ENCODE data around the gene TSHZ3.

- TF ChIP-seq EZH2phosphoT487 (IDR thresholded peaks at IDR 0.05; ENCODE audit: borderline replicate concordance) (no peak), POLR2AphosphoS5 (IDR thresholded peaks at IDR 0.05; ENCODE audit: low read depth, low read length) (no peak), ELF1 (IDR thresholded peaks at IDR 0.05; ENCODE audit: borderline replicate concordance, low read depth) (no peak), CTCF (IDR thresholded peaks at IDR 0.05 in 2 of 3, conservative IDR thresholded peaks at IDR 0.05 in 1 of 3; ENCODE audit: borderline replicate concordance in 1 of 3, insufficient read depth in 1 of 3, low read depth in 2 of 3, low read length in 2 of 3) (no peak), POLR2A (IDR thresholded peaks at IDR 0.05; ENCODE audit: borderline replicate concordance, extremely low read depth, insufficient read depth, insufficient read length) (no peak)
- TF ChIP-seq, protein P1, sequence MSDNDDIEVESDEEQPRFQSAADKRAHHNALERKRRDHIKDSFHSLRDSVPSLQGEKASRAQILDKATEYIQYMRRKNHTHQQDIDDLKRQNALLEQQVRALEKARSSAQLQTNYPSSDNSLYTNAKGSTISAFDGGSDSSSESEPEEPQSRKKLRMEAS (IDR thresholded peaks at IDR 0.05), result no peak
Measured at GRCh38 chr19:31346184-31347059, 2.8 kb downstream of the TSHZ3 start.

Data from HCT116 (cell line).